ENCODE measurements around the gene IFNA2.
"Not testable (repeated sequence)": the region's sequence is repeated elsewhere in the genome, so short reads cannot be mapped to it uniquely, and the experiment has no call there.

The IFNA2 gene

GRCh38 chr9:21385131-21385670, at the start of gene IFNA2:
IFNA2 (minus strand) TSS chr9:21385398; CDS start chr9:21385329, 69 bp downstream.
- H3K9me3 ChIP-seq (ENCODE audit: control insufficient read depth, low read length), result no peaks in the 10 kb centered on the region
- H3K4me1 ChIP-seq (ENCODE audit: control insufficient read depth, insufficient read depth, low read length), result peaks cover 5% of the 10 kb centered on the region
- peaks cover 5% of the 10 kb centered on the region for H3K27me3 ChIP-seq (ENCODE audit: control insufficient read depth, insufficient read depth, low read length)
- no peaks in the 10 kb centered on the region for H3K36me3 ChIP-seq (ENCODE audit: control insufficient read depth, insufficient read depth, low read length)
- no peak within 1 kb of the TSS for H3K9ac ChIP-seq (ENCODE audit: low read length)
- H3K4me3 ChIP-seq (ENCODE audit: low read length), result no peak within 1 kb of the TSS

- not testable (repeated sequence) for H3K36me3 ChIP-seq (ENCODE audit: control insufficient read depth, insufficient read depth, low read length); H3K27me3 ChIP-seq (ENCODE audit: control insufficient read depth, insufficient read depth, low read length); H3K9ac ChIP-seq (ENCODE audit: low read length); H3K9me3 ChIP-seq (ENCODE audit: control insufficient read depth, low read length); H3K4me3 ChIP-seq (ENCODE audit: low read length); H3K4me1 ChIP-seq (ENCODE audit: control insufficient read depth, insufficient read depth, low read length)
Measured at GRCh38 chr9:21435015-21435383, 49.8 kb upstream of the IFNA2 start.

GRCh38 chr9:21434202-21435014, 49.2 kb upstream of the IFNA2 start:
- Histone ChIP-seq H3K36me3 (ENCODE audit: control insufficient read depth, insufficient read depth, low read length) (no peaks in the 10 kb centered on the region), H3K27me3 (ENCODE audit: control insufficient read depth, insufficient read depth, low read length) (peaks cover 4% of the 10 kb centered on the region), H3K4me3 (ENCODE audit: low read length) (no peak overlapping the region), H3K9ac (ENCODE audit: low read length) (no peak overlapping the region), H3K4me1 (ENCODE audit: control insufficient read depth, insufficient read depth, low read length) (no peaks in the 10 kb centered on the region), H3K9me3 (ENCODE audit: control insufficient read depth, low read length) (no peaks in the 10 kb centered on the region)

- Histone ChIP-seq H3K9ac (ENCODE audit: low read length) (no peak overlapping the region), H3K27me3 (ENCODE audit: control insufficient read depth, insufficient read depth, low read length) (peaks cover 3% of the 10 kb centered on the region), H3K4me1 (ENCODE audit: control insufficient read depth, insufficient read depth, low read length) (no peaks in the 10 kb centered on the region), H3K9me3 (ENCODE audit: control insufficient read depth, low read length) (no peaks in the 10 kb centered on the region), H3K4me3 (ENCODE audit: low read length) (no peak overlapping the region), H3K36me3 (ENCODE audit: control insufficient read depth, insufficient read depth, low read length) (no peaks in the 10 kb centered on the region)
Measured at GRCh38 chr9:21432672-21433425, 47.7 kb upstream of the IFNA2 start.

GRCh38 chr9:21429191-21429590, 44.0 kb upstream of the IFNA2 start:
- Histone ChIP-seq H3K4me3 (ENCODE audit: low read length) (no peak overlapping the region), H3K9ac (ENCODE audit: low read length) (no peak overlapping the region), H3K9me3 (ENCODE audit: control insufficient read depth, low read length) (no peaks in the 10 kb centered on the region), H3K27me3 (ENCODE audit: control insufficient read depth, insufficient read depth, low read length) (no peaks in the 10 kb centered on the region), H3K4me1 (ENCODE audit: control insufficient read depth, insufficient read depth, low read length) (no peaks in the 10 kb centered on the region), H3K36me3 (ENCODE audit: control insufficient read depth, insufficient read depth, low read length) (no peaks in the 10 kb centered on the region)

GRCh38 chr9:21428235-21428634, 43.0 kb upstream of the IFNA2 start:
- Histone ChIP-seq H3K4me1 (ENCODE audit: control insufficient read depth, insufficient read depth, low read length) (no peaks in the 10 kb centered on the region), H3K36me3 (ENCODE audit: control insufficient read depth, insufficient read depth, low read length) (no peaks in the 10 kb centered on the region), H3K4me3 (ENCODE audit: low read length) (no peak overlapping the region), H3K9me3 (ENCODE audit: control insufficient read depth, low read length) (no peaks in the 10 kb centered on the region), H3K9ac (ENCODE audit: low read length) (no peak overlapping the region), H3K27me3 (ENCODE audit: control insufficient read depth, insufficient read depth, low read length) (no peaks in the 10 kb centered on the region)

- Histone ChIP-seq H3K27me3 (ENCODE audit: control insufficient read depth, insufficient read depth, low read length) (no peaks in the 10 kb centered on the region), H3K9ac (ENCODE audit: low read length) (no peak overlapping the region), H3K36me3 (ENCODE audit: control insufficient read depth, insufficient read depth, low read length) (no peaks in the 10 kb centered on the region), H3K4me1 (ENCODE audit: control insufficient read depth, insufficient read depth, low read length) (no peaks in the 10 kb centered on the region), H3K9me3 (ENCODE audit: control insufficient read depth, low read length) (no peaks in the 10 kb centered on the region), H3K4me3 (ENCODE audit: low read length) (no peak overlapping the region)
Measured at GRCh38 chr9:21415493-21416267, 30.5 kb upstream of the IFNA2 start.

- no peak overlapping the region for H3K9ac ChIP-seq (ENCODE audit: low read length)
- H3K4me3 ChIP-seq (ENCODE audit: low read length), result no peak overlapping the region
- no peaks in the 10 kb centered on the region for H3K9me3 ChIP-seq (ENCODE audit: control insufficient read depth, low read length)
- H3K36me3 ChIP-seq (ENCODE audit: control insufficient read depth, insufficient read depth, low read length), result no peaks in the 10 kb centered on the region
- peaks cover 4% of the 10 kb centered on the region for H3K27me3 ChIP-seq (ENCODE audit: control insufficient read depth, insufficient read depth, low read length)
- H3K4me1 ChIP-seq (ENCODE audit: control insufficient read depth, insufficient read depth, low read length), result no peaks in the 10 kb centered on the region
Measured at GRCh38 chr9:21414220-21414940, 29.2 kb upstream of the IFNA2 start.

GRCh38 chr9:21413624-21414023, 28.4 kb upstream of the IFNA2 start:
- H3K27me3 ChIP-seq (ENCODE audit: control insufficient read depth, insufficient read depth, low read length), result peaks cover 5% of the 10 kb centered on the region

GRCh38 chr9:21413151-21413550, 28.0 kb upstream of the IFNA2 start:
- peaks cover 5% of the 10 kb centered on the region for H3K27me3 ChIP-seq (ENCODE audit: control insufficient read depth, insufficient read depth, low read length)
- no peaks in the 10 kb centered on the region for H3K36me3 ChIP-seq (ENCODE audit: control insufficient read depth, insufficient read depth, low read length)
- no peaks in the 10 kb centered on the region for H3K4me1 ChIP-seq (ENCODE audit: control insufficient read depth, insufficient read depth, low read length)
- no peaks in the 10 kb centered on the region for H3K9me3 ChIP-seq (ENCODE audit: control insufficient read depth, low read length)
- no peak overlapping the region for H3K9ac ChIP-seq (ENCODE audit: low read length)
- H3K4me3 ChIP-seq (ENCODE audit: low read length), result no peak overlapping the region

More at GRCh38 chr9:21413624-21414023, 28.4 kb upstream of the IFNA2 start:
- H3K36me3 ChIP-seq (ENCODE audit: control insufficient read depth, insufficient read depth, low read length), result no peaks in the 10 kb centered on the region
- H3K9ac ChIP-seq (ENCODE audit: low read length), result no peak overlapping the region
- H3K4me3 ChIP-seq (ENCODE audit: low read length), result no peak overlapping the region
- H3K9me3 ChIP-seq (ENCODE audit: control insufficient read depth, low read length), result no peaks in the 10 kb centered on the region
- no peaks in the 10 kb centered on the region for H3K4me1 ChIP-seq (ENCODE audit: control insufficient read depth, insufficient read depth, low read length)

GRCh38 chr9:21412107-21412506, 26.9 kb upstream of the IFNA2 start:
- H3K9ac ChIP-seq (ENCODE audit: low read length), result no peak overlapping the region
- no peak overlapping the region for H3K4me3 ChIP-seq (ENCODE audit: low read length)
- no peaks in the 10 kb centered on the region for H3K36me3 ChIP-seq (ENCODE audit: control insufficient read depth, insufficient read depth, low read length)

More at GRCh38 chr9:21412107-21412506, 26.9 kb upstream of the IFNA2 start:
- Histone ChIP-seq H3K4me1 (ENCODE audit: control insufficient read depth, insufficient read depth, low read length) (no peaks in the 10 kb centered on the region), H3K9me3 (ENCODE audit: control insufficient read depth, low read length) (no peaks in the 10 kb centered on the region), H3K27me3 (ENCODE audit: control insufficient read depth, insufficient read depth, low read length) (peaks cover 5% of the 10 kb centered on the region)

Data from mucosa of stomach (tissue), 1 donor.